ENCODE results near the gene C20orf96.
"Not testable (repeated sequence)": the region's sequence is repeated elsewhere in the genome, so short reads cannot be mapped to it uniquely, and the experiment has no call there.

Gene C20orf96

DNA sequence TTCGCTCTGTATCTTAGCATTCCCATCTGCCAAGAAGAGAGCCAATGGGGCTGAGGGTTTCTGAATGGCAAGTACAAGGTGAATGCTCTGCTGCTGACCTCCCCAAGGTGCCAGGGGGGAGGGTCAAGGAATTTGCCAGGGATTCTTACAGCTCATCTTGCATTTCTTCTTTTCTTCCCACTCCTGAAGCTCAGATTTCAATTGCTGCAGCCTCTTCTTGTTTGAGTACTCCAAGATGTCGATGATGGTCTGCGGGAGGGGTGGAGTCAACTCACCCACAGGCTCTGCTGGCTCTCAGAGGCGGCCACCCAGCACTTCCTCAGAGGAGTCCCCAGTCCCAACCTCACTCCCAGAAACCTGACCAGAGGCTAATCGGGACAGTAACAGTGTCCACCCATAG is 12.4 kb downstream of the C20orf96 start:
- DNase-seq = no peak

DNA sequence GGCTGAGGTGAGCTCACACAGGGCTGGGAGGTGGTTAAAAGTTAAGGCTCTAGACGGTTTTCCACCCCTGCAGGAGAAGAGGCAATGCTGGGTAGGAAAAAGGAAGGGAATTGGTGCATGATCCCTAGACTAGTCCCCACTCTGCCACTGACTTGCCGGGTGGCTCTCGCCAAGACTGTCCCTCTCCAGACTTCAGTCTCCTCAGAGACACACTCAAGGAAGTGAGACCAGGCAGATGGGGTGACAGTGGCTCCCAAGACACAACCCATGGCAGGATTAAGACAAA is 13.1 kb downstream of the C20orf96 start:
- no peak for DNase-seq

DNA sequence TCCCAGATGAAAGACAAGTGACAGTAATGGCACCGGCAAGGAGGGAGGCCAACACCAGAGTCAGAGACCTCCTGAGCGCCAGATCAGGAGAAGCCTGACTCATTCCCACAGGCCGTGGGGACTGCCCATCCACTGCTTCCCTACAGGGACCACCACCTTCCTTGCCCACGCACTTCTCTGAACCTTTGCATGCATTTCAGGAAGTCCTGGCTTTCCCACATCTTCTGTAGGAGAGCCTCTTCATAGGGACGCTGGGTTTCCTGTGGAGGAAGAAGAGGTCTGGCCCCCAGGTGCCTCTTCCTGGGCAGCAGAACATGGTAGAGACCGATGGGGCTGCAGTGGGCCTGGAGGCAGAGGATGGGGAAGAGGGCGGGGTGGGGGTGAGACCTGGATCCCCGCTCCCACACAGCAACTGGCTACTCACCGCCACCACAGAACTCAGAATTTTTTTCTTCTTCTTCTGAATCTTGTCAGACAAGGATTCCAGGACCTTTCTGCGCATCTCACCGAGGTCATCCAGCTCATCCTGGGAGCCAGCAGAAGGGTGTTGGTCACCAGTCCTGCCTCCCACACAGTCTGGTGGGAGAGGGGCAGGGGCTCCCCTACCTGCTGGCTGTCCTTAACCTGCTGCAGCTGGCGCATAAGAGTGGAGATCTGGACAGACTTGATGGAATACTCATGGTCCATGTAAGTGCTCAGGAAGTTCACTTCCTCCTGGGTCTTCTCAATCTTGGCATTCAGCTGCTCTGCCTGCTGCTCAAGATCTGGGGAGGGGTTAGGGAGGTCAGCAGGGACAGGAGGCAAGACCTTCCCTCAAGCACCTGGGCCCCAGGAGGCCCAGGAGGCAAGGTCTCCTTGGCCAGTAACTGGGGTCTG is 13.7 kb downstream of the C20orf96 start:
- no peak for DNase-seq

DNA sequence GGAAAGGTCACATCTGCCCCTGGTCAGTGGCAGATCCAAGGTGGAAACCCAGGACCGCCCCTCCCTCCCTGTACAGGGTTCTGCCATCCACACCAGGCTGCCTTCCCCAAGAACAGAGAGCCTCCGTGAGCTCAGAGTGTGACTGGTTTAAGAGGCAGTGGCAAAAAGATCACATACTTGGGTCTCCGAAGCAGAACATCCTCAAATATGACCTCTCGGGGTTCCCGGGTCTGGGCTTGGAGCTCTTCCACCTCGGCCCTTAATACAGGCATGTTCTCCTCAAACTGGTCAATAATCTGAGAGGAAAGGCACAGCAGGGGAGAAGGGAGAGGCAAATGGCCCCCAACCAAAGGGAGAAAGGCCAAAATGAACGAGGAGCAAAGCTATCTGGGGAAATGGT is 14.8 kb downstream of the C20orf96 start:
- no peak for DNase-seq

DNA sequence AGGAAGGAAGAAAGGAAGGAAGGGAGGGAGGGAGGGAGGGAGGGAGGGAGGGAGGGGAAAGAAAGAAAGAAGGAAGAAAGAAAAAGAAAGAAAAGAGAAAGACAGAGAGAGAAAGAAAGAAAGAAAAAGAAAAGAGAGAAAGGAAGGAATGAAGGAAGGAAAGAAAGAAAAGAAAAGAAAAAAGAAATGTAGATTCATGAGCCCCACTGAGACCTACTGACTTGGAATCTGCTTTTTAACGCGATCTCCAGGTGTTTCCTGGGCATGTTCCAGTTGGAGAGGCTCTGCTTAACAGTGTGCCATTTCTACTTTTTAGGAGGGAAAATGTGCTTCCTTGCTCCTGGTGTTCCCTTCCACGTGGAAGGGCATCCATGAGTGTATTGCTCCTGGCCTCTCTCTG is 16.7 kb downstream of the C20orf96 start:
- DNase-seq = no peak

DNA sequence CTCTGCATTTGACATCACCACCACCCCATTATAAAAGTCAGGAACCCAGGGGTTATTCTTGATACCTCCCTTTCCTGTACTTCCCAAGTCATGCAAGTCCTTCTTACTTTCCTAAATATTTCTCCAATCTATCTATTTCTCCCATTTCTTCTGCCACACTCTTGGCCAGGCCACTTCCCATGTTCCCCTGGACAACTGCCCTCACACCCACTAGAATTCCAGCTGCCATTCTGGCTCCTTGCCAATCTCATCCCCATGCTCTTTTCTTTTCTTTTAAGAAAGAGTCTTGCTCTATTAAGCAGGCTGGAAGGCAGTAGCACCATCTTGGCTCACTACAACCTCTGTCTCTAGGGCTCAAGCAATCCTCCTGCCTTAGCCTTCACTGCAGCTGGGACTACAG is 17.8 kb downstream of the C20orf96 start:
- no peak for DNase-seq

DNA sequence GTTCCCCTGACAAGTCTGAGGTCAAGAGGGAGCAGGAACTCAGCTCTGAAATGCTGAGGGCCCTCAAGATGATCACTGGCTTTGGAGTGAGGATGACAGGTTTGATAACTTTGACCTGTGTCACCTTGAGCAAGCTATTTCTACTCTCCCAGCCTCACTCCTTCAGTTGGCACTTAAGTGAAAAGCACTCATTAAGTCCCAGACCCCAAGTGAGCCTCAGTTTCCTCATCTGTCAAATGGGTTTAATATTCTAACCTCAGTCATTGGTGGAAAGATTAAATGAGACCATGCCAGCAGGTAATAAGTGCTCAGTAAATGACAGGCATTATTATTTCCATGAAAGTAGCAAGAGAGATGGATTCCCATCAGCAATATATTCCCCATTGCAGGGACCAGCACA is 19.0 kb downstream of the C20orf96 start:
- no peak for DNase-seq

DNA sequence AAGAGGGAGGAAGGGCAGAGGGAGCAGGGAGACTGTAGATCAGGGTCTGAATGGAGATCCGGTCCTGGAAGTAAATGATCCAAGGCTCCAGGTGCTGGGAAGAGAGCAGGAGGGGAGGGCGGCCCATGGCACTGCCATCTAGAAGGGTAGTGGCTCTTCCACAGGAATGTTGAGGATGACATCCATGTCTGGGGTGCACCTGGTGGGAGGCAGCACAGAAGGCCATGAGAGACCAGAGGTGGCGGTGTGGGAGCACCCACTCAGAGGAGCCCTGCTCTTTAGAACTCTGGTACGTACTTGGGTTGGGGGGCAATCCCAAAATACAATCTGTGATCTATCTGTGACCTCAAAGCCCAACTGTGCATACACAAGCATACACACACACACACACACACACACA is 19.5 kb downstream of the C20orf96 start:
- DNase-seq = no peak

DNA sequence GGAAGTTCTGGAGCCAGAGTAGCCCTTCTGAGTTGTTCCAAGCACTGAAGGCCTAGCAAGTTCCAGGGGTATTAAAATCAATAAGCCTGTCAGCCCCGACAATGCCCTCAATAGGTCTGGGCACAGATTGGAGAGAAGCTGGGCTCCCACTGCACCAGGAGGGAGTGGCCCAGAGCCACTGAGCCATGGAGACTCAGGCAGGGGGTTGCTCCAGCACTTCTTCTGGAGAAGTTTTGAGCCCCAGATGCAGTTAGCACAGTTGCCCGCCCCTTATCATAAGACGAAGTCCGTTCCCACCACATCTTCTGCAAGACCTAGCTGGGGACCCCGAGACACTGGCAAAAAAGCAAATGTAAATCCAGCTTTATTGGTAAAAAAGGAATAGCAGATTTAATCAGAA is 20.0 kb downstream of the C20orf96 start:
- DNase-seq = no peak

DNA sequence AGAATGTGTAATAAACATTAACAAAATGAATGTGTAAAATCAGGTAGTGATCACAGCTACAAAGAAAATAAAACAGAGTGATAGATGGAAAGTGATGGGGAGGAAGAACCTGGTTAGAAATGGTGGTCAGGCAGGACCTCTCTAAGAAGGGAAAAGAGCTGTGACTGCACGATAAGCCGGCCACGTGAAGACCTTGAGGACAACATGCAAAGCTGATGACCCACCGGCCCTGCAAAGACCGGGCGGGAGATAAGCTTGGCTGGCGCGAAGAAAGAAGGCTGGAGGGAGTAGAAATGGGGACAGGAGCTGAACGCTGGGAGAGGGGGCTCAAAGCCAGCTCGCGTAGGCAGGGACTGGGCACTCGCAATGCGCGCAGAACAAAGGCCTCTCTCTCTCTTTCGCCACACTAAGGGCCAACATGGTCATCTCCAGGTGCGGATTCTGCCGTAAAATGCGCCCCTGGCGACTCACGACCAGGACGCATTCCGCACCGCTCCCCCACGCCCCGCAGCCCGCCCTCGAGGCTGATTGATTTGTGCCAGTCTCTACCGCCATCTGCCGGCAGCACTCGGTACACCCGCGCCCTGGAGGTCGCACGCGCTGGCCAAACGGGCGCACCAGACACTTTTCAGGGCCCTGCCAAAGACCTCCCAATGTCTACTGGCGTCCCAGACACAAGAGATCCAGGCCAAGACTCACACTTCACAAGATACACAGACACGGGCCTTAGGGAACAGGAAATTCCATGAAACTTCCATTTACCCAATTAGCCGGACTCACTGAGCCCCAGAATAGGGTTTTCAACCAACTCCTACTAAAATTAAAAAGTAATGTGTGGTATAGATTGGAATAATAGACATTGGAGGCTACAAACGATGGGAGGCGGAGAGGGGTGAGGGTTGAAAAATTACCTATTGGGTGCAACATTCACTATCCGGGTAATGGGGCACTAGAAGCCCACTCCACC is 23.7 kb downstream of the C20orf96 start:
- peak; percentile 84 for DNase-seq

DNA sequence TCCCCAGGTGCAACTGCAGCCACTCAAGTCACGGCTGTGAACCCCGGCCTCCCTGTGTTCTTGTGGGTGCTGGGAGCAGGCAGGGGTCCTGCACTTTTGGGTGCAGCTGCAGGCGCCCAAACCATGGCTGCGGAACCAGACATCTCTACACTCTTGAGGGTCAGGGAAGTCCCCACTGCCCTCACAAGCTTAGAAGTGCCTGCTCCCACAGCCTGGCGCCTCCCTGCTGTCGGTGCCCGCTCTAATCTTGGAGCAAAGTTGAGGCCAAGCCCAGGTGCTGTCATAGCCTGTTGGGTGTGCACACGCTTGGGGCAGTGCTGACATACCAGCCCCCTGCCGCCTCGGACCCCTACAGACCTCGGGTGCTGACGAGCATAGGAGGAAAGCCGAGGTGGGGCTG is 26.8 kb downstream of the C20orf96 start:
- DNase-seq = no peak

DNA sequence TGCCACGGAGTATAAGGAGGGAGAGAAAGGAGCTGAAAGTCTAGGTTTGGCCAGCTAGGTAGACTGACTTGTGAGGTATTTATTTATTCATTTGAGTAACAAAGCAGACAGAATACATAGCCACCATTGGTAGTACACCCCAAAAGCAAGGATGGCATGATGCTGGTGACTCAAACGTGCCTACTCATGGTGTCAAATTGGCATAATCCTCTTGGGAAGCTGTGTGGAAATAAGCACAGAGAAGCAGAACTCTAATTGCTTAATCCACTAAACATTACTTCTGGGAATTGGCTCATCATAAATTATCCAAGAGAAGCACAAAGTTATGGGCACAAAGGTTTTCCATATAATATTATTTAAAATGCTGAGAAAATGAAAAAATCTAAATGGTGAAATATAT is 30.6 kb downstream of the C20orf96 start:
- no peak for DNase-seq

DNA sequence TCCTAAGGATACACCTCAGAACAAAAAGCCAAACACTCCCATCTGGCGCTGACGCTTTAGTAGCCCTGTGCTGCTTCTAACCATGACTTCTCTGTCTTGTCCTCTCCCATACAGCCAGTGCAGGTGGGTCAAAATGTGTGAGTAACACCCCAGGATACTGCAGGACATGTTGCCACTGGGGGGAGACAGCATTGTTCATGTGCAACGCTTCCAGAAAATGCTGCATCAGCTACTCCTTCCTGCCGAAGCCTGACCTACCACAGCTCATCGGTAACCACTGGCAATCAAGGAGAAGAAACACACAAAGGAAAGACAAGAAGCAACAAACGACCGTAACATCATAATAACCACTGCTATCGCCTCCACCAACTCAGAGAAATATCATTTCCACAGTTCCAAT is 31.6 kb downstream of the C20orf96 start:
- DNase-seq = no peak

DNA sequence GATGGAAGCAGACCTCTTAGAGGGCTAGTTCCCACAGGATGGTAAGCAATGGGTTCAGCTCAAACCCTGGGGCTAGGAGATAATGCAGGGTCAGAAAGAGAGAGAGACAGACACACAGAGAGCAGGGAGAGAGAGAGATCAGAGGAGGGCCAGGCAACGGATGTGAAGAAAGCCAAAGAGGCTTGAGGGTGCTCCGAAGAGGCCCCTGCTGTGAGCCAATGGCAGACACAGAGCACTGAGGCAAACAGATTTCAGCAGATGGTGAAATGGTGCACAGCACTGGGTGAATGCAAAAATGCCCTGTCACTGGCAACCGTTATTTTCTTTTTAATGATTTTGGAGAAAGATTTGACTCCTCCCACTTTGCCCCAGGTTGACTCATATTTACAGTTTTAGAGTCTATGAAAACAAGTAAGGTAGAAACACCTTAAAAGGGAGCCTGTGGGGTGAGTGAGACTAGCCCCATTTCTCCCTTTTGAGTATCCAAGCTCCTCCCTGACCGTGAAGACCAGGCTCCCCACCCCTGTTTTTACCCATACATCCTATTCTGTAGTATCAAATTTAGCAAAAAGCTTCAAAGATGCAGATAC is 32.2 kb downstream of the C20orf96 start:
- DNase-seq = no peak

DNA sequence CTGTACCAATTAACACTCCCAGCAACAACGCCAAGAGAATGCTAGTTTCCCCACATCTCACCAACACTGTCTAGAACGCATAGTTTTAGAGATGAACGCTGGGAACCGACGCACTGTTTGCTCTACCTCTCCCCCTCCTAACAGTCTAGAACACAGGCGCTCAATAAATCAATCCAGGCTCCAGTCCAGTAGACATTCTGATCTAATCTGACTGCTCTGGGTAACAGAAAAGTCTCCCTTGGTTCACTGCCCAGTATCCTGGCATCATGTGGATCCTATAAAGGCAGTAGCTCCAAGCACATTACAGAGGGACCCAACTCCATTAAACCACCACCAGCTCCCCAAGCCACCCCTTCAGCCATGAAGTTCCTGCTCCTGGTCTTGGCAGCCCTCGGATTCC is 33.1 kb downstream of the C20orf96 start, which contains the start of gene DEFB132:
Gene DEFB132, plus strand, starts transcription at position 306 of the 400 bp plus-strand sequence. Its CDS starts 55 bp downstream, at position 361.
- DNase-seq = no peak

DNA sequence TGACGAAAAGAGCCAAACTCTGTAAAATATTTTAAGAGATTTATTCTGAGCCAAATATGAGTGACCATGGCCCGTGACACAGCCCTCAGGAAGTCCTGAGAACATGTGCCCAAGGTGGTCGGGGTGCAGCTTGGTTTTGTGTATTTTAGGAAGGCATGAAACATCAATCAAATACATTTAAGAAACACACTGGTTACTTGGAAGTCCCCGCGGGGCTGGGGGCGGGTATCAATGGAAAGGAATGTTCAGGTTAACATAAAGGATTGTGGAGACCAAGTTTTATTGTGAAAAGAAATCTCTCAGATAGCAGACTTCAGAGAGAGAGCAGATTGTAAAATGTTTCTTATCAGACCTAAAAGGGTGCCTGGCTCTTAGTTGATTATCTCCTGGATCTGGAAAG is 37.1 kb downstream of the C20orf96 start:
- not testable (repeated sequence) for DNase-seq

DNA sequence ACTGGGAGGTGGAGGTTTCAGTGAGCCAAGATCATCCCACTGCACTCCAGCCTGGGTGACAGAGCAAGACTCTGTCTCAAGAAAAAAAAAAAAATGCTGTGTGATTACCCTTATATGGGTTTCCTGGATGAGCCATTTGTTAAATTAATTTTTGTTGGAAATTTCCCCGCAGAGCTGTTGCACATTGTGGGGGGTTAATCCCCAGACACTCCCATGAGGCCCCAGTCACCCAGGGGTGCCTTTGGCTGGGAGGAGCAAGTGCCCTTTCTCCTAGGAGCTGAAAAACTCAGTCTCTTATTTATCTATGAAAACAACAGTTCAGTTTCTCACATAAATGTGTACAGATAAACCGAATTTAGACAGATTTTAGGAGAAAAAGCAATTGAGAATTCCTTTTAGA is 37.7 kb downstream of the C20orf96 start:
- DNase-seq = no peak

DNA sequence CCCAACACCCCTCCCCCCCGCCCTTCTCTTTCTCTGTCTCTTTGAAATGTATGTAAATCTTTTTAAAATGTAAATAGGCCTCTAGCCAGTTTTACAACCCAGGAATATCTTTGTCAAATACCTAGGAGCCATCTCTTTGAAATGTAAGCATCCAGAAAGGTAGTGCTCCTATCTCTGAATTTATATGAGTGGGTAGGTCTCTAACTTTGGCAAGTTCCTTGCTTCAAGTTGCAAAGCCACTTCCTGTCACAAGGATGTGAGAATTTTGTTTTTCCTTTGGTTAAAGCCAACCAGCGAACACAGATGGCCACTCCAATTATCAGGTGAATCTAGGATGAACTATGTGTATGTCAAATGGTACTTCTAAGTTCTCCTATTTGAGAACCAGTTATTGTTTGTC is 39.2 kb downstream of the C20orf96 start:
- DNase-seq = no peak

DNA sequence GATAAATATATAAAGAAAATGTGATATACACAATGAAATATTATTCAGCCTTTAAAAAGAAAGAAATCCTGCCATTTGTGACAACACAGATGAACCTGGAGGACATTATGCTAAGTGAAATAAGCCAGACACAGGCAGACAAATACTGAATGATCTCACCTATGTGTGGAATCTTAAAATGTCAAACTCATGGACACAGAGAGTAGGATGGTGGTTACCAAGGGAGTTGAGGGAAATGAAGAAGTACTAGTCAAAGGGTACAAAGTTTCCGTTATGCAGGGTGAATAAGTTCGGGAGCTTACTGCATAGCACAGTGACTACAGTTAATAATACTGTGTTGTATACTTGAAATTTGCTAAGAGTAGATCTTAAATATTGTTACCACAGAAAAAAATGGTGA is 47.6 kb downstream of the C20orf96 start:
- DNase-seq = no peak

DNA sequence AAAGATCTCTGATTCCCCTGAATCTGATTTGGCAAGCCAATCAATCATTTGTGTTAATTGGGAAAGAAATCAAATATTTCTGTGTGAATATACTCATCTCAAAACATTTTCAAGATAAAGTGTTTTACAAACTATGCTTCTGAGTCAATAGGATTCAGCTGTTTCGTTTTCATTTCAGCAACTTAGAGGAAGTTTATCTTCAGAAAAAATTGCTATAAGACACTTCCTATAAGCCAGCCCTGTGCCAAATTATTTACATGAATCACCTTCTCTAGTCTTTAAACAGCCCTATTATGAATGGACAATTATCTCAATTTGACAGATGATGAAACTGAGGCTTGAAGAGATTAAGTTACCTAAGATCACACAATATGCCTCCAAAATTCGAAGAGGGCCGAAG is 52.6 kb downstream of the C20orf96 start:
- no peak for DNase-seq

DNA sequence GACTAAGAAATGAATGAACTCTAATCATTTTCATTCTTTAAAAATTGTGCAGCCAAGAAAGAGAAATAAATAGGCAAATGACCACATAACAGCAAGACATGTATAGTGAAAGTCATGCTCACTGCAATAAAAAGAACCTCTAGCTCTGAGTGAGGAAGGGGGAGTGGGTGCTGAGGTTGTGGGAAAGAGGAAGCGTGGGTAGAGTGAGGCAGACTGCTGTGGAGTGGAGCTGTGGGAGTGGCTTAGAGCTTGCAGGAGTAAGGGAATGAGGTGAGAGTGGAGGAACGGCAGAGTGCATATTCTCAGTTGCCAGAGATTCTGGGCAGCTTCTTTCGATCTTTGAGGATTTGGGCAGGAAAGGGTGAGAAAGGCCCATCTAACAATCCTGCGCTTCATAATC is 53.1 kb downstream of the C20orf96 start:
- peak; percentile 34 for DNase-seq

DNA sequence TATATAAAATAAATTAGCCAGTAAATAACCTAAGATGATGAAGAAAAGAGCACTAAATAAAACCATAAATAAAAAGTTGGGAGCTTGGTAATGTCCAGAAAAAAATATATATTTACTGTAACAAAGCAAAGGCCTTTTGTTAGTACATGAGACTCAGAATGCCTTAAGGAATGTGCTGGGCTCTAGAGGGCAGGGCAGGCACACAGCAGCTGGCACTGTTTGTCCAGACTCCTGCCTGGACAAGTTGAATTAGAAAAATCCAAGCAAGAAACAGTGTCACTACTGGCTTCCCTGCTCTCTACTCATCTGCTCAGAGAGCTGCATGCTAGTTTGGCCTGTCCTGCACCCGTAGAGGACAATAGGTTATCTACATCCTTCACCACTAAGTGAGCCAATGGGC is 54.7 kb downstream of the C20orf96 start:
- no peak for DNase-seq

DNA sequence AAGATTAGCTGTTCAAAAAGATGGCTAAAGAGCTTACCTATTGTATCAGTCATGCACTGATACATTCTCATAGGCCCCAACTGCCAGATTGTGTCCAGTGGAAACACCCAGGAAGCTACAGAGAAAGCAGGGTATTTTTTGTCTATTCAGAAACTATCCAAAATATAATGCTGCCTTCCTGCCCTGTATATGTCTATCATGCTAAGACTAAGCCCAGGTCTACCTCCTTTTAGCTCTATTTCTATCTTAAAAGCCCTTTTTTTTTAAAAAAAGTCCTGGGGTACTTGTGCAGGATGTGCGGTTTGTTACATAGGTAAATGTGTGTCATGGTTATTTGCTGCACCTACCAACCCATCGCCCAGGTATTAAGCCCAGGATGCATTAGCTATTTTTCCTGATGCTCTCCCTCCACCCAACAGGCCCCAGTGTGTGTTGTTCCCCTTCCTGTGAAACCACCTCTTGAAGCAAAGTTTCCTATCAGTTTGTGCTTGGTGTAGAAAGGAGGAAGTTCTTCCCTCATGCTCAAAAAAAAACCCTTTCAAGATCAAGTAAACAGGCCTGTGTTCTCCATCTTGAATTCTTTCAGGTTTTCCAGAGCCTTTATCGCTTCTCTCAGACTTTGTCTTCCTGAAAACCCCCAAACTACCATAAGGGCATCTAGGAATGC is 63.0 kb downstream of the C20orf96 start:
- DNase-seq = no peak
